GM18499 (cell line): ENCODE results near the gene HHAT.

Experiments
- ATAC-seq: cut with Tn5 transposase; IDR thresholded peaks from one replicate; pipeline ENCODE4 v1.9.1; 2021; ENCODE audit warnings: moderate number of reproducible peaks; ENCODE audit not compliant: insufficient read depth, unreplicated experiment

Gene HHAT

DNA sequence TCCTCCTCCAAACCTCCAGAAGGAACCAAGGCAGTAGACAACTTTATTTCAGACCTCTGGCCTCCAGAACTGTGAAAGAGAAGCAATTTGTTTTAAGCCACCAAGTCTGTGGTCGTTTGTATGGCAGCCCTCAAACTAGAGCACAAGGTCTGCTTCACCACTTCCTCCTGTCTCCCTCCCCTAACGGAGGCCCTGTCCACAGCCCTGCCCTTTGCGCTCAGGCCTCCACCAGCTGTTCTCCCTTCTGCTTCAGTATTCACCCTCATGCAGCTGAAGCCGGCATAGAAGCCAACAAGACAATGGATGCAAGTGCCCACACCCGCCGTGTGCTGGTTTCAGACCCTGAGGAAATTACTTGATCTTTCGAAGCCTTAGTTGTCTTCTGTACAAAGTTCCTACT is 364.1 kb downstream of the HHAT start:
- no peak for ATAC-seq

DNA sequence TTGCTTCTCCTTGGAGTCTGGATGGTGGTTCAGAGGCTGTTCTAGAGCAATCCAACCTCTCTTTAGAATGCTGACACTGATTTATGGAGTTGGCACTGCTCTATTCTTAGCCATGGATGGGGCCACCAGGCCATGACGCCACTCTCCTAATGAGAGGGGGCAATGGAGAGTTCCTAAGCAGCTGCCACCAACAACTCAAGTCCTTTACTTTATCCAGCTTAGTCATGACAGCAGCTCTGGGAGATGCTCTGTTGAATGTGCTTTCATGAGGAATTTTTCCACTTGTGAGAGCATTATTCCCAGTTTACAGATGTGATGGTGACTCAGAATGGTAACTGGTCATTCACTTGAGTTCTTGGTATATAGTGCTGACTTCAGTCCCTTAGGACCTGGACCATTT is 366.3 kb downstream of the HHAT start:
- no peak for ATAC-seq

DNA sequence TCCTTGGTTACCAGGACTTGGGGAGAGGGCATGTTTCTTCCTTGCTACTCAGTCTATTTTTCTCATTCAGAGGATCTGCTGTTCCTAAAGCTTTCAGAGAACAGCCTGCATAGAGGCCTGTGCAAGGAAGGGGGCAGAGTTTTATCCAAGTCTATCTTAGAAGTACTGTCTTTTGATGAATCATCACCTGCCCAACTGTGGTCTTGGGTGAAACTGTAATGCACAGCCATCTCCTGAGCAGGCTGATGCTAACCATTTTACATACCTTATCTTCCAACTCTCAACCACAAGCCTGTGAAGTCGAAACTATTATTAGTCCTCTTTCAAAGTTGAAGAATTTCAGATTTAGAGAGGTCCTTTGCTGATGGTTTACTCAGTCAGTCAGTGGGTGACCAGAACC is 368.0 kb downstream of the HHAT start:
- ATAC-seq = peak; percentile 98

DNA sequence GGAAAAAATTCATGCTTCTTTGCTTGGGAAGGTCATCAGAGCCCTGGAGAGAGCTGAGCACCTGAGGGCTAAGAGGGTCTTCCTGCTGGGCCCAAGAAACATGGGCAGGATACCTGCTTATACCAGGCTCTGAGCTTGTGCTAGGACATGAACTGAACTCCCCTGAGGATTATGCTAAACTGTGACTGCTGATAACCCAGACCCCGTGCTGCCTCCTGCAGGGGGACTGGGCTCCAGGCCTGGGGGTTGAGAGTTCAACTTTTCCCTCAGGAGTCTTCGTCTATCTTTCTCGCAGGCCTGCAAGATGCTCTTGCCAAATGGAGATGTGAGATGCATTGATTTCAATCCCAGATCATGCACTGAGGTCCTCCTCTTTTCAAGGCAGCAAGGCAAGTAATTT is 368.5 kb downstream of the HHAT start:
- ATAC-seq = no peak

DNA sequence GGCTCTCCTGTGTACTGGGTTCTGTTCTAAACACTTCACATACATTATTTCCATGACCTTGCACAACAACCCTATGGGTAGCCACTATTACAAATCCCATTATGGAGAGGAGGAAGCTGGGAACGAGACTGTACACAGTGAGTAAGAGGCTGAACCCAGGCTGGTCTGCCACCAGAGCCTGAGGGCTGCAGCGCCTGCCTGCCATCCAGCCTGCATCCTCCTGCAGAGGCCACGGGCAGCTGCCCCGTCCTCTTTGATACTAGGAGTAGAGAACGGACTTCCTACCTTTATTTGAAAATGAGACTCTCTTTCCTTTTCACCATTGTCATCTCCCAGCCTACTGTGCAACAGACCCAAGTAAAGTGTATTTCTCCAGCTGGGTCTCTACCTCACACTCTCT is 370.0 kb downstream of the HHAT start:
- no peak for ATAC-seq

DNA sequence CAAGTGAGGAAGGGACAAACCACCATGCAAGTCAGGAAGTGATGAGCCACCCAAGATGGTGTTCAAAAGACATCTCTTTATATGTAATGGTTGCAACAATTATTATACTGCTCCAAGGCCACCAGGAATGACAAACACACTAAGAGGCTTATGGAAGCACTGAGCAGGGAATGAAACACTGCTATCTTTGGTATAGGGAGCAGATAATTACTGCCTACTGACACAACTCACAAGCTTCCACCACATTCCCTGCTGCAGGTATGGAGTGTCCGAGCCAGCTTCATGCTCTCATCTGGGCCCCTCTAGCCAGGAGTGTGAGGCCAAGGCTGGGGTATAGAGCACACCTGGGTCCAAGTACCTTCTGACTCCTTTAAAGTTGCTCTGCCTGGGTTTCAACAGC is 371.4 kb downstream of the HHAT start:
- no peak for ATAC-seq

DNA sequence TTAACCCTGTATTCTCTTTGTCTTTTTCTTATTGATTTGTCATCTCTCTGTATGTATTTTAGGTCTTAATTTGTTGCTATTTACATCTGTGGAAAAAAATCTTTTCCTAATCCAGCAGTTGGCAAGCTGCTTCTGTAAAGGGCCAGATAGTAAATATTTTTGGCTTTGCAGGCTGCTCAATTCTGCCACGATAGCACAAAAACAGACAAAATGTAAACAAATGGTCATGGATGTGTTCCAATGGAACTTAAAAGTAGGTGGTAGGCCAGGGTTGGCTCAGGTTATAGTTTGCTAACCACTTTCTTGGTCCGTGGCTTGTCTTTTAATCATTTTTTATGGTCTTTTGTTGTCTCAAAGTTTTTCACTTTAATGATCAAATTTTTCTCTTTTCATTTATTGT is 371.8 kb downstream of the HHAT start:
- no peak for ATAC-seq

DNA sequence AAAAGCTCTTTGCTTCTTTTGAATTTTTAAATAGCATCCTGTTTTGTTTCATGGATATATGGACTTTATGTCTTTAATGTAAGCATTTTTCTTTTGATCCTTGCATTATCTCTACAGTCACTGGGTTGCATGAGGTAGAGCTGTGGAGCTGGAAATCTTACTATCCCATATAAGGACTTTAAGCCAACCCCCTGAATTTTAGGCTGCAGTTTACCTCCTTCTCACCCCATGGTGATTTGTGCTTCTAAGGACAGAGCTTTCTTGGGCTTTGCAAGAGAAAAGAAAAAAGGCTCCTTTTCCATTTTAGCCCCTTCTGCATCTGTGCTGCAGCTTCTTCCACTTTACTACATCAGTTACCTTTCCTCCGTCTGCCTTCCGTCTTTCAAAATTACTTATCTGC is 373.8 kb downstream of the HHAT start:
- ATAC-seq = no peak

DNA sequence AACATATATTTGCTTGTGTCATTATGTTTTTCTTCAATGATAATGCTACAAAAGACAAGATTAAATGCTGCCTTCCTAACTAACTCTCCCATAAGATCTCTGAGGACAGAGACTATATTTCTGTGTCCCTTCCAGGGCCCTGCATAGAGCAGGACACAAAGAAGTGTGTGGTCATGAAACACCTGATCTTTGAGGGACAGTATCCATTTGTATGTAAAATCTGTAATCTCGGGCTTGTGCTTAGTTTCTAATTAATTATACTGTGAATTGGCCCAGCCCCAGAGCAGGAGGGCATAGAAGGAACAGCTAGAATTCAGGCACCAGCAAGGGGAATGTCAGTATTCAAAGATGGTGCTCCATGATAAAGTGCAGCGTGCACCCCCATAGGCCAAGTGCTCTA is 374.9 kb downstream of the HHAT start:
- no peak for ATAC-seq

DNA sequence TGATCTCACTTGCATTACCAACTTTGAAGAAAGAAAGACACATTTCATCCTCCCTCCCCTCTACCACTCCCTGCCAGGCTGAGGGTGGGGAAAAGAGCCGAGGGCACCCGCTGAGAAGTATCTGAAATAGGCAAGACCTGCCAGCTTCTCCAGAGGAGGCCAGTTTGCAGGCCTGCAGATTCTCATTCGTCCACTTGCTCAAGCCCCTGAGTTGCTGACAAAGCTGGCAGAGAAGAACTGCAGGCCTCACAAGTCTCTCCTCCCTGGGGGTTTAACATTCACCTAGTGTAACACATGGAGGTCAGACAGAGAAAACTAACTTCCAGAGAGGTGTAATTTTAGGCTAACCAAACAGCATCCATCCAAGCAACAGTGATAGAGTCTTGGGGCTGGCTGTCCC is 376.4 kb downstream of the HHAT start:
- ATAC-seq = no peak

DNA sequence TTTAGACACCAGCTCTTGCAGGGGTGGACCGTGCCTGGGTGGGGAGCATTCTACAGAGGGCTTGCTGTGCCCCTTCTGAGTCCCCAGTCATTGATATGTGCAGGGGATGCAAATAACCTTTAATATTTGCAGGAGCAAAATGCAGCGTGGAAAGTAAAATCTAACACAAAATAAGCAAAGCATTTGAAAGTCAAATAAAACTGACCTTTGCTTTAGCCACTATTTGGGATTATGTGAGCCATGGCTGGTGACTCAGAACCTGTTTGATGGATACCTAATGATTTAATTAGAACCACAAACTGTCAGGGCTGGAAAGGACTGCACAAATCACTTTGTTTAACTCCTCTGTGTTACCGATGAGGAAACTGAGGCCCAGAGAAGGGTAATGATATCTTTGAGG is 377.5 kb downstream of the HHAT start:
- no peak for ATAC-seq

DNA sequence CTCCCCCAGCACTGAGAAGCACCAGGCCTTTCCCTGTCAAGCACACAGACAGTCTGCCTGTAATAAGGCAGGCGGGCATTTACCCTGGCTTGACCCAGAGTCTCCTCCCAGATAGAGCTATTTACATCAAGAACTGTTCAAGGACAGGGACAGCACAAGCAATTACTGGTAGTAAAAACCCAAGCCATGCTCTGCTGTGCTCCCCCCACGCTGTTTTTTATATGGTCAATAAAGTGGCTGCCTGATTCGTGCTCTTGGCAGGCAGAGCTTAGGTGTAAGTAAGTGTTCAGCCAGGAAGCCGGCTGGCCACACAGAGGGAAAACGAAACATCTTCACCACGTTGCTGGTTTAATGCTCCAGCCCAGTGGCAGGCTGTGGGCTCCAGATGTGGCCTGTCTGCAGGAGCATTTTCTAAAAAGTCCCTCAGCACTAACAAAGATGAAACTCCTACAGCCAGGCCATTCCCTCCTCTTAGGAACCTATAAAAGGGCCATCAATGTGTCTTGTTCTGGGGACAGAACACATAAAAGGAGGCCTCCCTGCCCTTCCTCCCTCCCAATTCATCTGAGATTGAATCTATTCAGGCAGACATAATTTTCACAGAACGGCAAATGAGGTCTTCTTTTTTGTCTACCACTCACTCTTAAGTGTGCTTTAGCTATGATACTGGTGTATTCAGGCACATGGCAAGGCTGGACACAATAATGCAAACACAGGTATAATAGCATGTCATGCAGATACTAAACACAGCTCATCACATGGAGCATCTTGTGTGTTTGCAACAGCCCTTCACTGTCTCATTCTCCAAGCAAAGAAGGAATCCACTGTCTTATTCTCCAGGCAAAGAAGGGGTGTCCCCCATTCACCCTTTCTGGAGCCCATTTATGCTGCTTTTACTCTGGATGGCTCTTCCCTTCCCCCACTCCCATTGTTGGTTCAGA is 378.9 kb downstream of the HHAT start:
- ATAC-seq = no peak

DNA sequence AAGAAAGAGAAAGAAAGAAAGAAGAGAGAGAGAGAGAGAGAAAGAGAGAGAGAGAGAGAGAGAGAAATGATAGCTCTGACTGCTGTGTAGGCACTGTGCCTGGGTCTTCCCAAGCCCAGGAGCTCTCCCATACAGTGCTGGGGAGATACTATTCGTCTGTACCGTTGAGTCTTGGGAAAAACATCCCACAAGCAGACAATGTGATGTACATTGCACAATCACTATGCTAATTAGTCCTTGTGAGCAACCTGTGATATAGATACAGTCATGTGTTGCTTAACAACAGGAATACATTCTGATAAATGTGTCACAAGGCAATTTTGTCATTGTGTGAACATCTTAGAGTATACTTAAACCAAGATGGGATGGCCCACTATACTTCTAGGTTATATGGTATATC is 381.0 kb downstream of the HHAT start:
- ATAC-seq = no peak

DNA sequence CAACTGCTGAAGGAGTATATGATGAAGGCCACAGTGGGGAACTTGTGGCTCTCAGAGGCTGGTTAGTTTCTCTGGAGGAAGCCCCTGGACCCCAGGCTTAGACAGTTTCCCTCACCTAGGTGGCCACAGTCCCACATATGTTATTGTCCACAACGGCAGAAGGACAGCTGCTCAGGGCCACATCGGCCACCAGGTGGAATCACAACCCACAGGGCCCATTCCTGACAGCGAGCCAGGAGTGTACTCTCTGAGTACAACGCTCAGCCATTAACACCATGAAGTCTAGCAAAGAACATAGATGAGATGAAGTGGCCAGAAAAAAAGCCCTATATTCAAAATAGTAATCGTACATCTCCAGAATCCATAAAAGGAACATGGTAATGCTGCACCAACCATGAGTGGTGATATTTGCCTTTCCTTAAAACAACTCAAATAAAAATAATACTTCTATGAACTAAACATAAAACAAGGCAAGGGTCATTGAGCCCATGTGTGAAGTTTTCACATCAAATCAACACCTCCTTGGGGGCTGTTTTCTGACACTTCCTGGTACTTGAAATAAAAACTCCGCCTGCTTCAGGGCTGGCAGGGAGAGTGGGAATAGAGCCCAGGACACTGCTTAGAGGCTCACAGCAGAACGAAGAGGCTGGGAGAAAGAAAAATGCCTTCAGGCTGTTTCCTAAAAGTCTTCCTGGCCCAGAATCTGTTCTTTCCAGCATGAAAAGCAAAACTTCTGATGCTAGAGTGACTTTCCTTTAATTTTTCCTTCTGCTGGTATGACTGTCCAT is 383.3 kb downstream of the HHAT start:
- no peak for ATAC-seq

DNA sequence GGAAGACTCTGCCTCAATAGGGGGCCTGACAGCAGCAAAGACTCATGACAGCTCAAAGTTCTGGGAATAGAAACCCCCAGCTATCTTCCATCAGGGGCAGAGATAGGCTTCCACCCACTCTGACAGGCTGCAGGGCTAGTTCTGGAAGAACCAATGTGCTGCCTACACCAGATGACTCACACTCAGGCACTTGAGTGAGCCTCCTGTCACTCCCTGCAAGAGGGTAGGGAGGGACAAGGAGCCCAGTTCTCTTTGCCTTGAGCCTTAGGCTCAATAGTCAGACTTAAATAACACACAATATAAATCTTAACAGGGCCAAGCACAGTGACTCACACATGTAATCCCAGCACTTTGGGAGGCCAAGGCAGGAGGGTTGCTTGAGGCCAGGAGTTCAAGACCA is 386.4 kb downstream of the HHAT start:
- no peak for ATAC-seq

DNA sequence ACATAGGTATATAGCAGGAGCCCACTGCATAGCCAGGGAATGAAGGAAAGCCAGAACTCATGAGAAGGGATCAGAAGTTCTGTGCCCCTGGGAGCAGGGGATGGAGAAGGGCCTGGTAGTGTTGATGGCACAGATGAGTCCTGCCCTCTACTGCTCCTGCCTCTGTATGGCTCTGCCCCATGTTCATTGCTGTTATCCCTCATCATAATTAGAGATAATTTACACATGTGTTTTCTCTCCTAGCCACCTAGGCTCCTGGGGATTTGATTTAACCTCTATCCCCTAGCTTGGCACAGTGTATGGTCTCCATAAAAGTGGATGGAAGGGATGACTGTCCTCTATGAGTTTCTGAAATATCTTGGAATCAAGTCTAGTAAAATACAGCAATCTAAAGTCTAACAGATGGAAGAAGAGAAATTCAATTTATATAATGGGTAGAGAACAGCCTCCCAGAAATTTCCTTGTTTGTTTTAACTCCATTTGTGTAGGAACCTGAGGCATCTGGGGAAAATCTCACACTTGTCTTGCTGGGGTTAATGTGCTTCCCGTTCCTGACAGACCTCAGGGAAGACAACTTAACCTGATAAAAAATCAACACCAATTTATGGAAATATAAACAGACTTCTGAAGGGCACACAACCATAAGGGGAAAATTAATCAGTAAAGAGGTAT is 393.8 kb downstream of the HHAT start:
- ATAC-seq = no peak

DNA sequence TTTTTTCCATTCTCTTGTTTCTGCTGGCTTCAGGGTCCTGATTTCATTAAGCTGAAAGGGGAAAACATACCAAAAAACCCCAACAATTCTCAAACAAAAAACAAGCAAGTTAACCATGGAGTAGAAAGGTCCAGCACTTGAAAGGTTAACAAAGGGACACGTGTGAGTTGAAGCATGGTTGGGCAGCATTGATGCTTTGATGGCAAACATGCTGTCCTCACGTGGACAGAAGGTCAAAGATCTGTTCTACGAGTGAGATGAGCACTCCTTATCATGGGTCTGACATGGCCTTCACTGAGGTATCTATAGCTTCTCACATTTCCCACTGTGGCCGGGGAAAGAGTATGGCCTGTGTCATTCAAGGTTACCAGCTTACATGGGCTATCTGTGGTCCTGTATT is 394.9 kb downstream of the HHAT start:
- no peak for ATAC-seq

DNA sequence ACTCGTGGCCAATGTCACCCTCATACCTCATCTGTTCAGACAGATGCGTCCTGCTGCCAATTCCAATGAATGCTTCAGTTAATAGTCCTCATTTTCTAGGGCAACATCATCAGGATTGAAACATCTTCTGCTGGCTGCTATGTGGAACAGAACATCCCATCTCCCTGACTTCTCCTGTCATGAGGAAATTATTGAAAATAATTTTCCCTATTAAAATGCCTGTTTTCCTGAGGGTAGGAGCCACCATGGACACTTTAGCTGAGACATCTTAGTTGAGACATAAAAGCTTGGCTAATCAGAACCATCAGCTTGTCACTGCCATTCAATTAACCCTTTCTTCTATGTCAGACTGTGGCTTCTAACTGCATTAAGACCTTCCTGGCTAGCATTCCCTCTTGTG is 396.1 kb downstream of the HHAT start:
- no peak for ATAC-seq
